Activated CD8-positive, alpha-beta memory T cell treated with anti-CD3 and anti-CD28 coated beads, Interleukin-2, amount 50 U/mL, for 48 hours (primary cell): ENCODE measurements around the gene PSEN2.
A peak's percentile ranks its signal among the peaks of the same experiment; 100 is the strongest.

Experiments used
- DNase-seq: peaks from one replicate; pipeline ENCODE4 v3.0.0-alpha.2; 2020

The PSEN2 gene

GRCh38 chr1:226867461-226868054 lies 2.9 kb upstream of the PSEN2 start:
- DNase-seq = no peak

- DNase-seq = no peak
Measured at GRCh38 chr1:226868726-226869125, 1.7 kb upstream of the PSEN2 start.

GRCh38 chr1:226870026-226870400 lies 403 bp upstream of the PSEN2 start:
- no peak for DNase-seq

GRCh38 chr1:226871636-226872327 lies 1.4 kb downstream of the PSEN2 start:
- DNase-seq = no peak

GRCh38 chr1:226872437-226872836 lies 2.0 kb downstream of the PSEN2 start:
- peak; percentile 37 for DNase-seq

- peak; percentile 44 for DNase-seq
Measured at GRCh38 chr1:226873771-226874578, 3.6 kb downstream of the PSEN2 start.

- DNase-seq = peak; percentile 46
Measured at GRCh38 chr1:226874579-226875425, 4.4 kb downstream of the PSEN2 start.

- DNase-seq = peak; percentile 45
Measured at GRCh38 chr1:226875641-226876295, 5.4 kb downstream of the PSEN2 start.

- peak; percentile 13 for DNase-seq
Measured at GRCh38 chr1:226877669-226878068, 7.3 kb downstream of the PSEN2 start.

GRCh38 chr1:226880372-226881287 lies 10.2 kb downstream of the PSEN2 start:
- no peak for DNase-seq

GRCh38 chr1:226881515-226882185 lies 11.2 kb downstream of the PSEN2 start:
- no peak for DNase-seq

GRCh38 chr1:226882187-226882586 lies 11.8 kb downstream of the PSEN2 start:
- DNase-seq = no peak

GRCh38 chr1:226882631-226883409 lies 12.4 kb downstream of the PSEN2 start:
- DNase-seq = no peak

- no peak for DNase-seq
Measured at GRCh38 chr1:226883630-226884029, 13.2 kb downstream of the PSEN2 start.

GRCh38 chr1:226884116-226884625 lies 13.8 kb downstream of the PSEN2 start:
- no peak for DNase-seq

GRCh38 chr1:226884966-226885820 lies 14.8 kb downstream of the PSEN2 start:
- no peak for DNase-seq

GRCh38 chr1:226886122-226886901 lies 15.9 kb downstream of the PSEN2 start:
- no peak for DNase-seq

- DNase-seq = no peak
Measured at GRCh38 chr1:226887006-226887405, 16.6 kb downstream of the PSEN2 start.
